ENCODE results near the gene AUTS2. TPM values are rescaled to one million over a fixed set of nuclear protein-coding genes. Genes with fewer than 3 reads are reported as not detected.

The AUTS2 gene
- total and polyA plus RNA-seq, 2 of the 8 experiments (the other 6 are each of a cell fraction or from before 2014, with no cell fraction given) = 25.9 to 101 TPM

GRCh38 chr7:70621954-70622600, 1023.8 kb downstream of the AUTS2 start (continued):
- TF ChIP-seq CEBPB (IDR thresholded peaks at IDR 0.05; ENCODE audit: low read depth, low read length) (no peak), CTCF (IDR thresholded peaks at IDR 0.05; ENCODE audit: control extremely low read depth in 1 of 3, insufficient read depth in 1 of 3, low read depth in 1 of 3, low read length in 3 of 3) (no peak), POLR2A (IDR thresholded peaks at IDR 0.05; ENCODE audit: control extremely low read depth in 1 of 2, low read depth in 2 of 2, low read length in 2 of 2) (no peak), TEAD4 (IDR thresholded peaks at IDR 0.05; ENCODE audit: low read depth, low read length) (no peak)
